GM13977 (cell line): Measurements from ENCODE around the gene DPF3.
A peak's percentile ranks its signal among the peaks of the same experiment; 100 is the strongest.

Experiments used
- DNase-seq: peaks from one replicate; pipeline ENCODE4 v3.0.0; 2012; ENCODE audit warnings: low spot score
- in situ Hi-C: fragments of 300-500 bp; cut with MboI; formaldehyde crosslinking; loops from one replicate; pipeline ENCODE4 v1.12.0; 2022; ENCODE audit warnings: low sequenced_read_pairs, low pct_unique_long_range_greater_than_20kb, mixed read lengths, inconsistent platforms; ENCODE audit not compliant: unreplicated experiment
- TF ChIP-seq, protein P1 (sequence below): IDR thresholded peaks from 2 replicates; pipeline ENCODE4 v1.5.1; 2012; ENCODE audit warnings: mild to moderate bottlenecking, control low read depth; ENCODE audit not compliant: insufficient read depth; ENCODE audit errors: extremely low read depth, missing control alignments

DPF3 gene

DNA sequence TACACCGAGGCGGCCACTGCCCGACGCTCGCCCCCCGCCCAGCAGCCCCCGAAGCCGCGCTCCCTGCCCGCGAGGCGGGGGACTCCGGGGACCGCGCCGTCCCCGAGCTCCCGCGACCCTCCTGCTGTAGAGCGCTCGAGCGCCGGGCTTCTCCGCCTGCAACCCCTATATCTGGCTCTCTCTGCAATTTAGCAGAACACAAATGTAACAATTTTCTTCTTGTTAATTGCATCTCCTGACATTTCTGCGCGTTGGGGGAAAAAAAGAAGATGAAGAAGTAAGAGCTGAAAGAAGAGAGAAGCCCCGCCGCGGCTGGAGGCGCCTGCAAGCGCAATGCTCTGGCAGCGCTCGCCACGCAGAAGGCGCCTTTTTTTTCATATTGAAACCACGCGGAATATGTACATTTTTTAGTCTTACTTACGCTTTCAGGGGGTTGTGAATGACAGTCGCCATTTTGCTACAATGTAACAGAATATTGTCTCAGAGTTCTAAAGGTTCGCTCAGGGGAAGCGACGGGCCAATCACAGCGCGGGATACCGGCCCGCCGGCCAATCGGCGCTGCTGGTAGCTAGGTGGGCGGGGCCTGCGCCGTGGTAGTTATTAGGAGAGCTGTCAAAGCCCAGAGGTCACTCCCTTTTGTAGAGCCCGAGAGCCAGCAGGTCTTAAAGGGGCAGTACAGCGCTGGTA lies at the start of gene DPF3:
Gene DPF3, minus strand, starts transcription at position 466 of the 687 bp plus-strand sequence. Its CDS starts 13 bp downstream, at position 453.
- TF ChIP-seq, protein P1, sequence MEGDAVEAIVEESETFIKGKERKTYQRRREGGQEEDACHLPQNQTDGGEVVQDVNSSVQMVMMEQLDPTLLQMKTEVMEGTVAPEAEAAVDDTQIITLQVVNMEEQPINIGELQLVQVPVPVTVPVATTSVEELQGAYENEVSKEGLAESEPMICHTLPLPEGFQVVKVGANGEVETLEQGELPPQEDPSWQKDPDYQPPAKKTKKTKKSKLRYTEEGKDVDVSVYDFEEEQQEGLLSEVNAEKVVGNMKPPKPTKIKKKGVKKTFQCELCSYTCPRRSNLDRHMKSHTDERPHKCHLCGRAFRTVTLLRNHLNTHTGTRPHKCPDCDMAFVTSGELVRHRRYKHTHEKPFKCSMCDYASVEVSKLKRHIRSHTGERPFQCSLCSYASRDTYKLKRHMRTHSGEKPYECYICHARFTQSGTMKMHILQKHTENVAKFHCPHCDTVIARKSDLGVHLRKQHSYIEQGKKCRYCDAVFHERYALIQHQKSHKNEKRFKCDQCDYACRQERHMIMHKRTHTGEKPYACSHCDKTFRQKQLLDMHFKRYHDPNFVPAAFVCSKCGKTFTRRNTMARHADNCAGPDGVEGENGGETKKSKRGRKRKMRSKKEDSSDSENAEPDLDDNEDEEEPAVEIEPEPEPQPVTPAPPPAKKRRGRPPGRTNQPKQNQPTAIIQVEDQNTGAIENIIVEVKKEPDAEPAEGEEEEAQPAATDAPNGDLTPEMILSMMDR, result no peak
- DNase-seq, result peak; percentile 97
- in situ Hi-C loops, result no loop called here

DNA sequence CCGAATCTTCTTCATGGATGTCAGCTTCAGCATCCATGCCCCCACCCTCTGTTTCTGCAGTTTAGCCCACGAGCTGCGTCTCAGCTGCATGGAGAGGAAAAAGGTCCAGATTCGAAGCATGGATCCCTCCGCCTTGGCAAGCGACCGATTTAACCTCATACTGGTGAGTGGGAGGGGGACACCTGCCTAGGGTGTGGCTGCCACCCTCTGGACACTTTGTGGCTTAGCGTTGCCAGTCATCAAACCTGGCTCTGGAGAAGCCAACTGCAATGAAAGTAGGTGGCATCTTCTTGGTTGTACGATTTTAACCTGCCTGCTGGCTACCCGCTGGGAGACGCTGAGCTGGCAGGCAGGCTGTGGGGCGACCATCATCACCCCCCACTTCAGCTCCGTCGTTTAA lies 49.0 kb upstream of the DPF3 start:
- TF ChIP-seq, protein P1, result no peak
- no peak for DNase-seq
- in situ Hi-C loops, result no loop called here

DNA sequence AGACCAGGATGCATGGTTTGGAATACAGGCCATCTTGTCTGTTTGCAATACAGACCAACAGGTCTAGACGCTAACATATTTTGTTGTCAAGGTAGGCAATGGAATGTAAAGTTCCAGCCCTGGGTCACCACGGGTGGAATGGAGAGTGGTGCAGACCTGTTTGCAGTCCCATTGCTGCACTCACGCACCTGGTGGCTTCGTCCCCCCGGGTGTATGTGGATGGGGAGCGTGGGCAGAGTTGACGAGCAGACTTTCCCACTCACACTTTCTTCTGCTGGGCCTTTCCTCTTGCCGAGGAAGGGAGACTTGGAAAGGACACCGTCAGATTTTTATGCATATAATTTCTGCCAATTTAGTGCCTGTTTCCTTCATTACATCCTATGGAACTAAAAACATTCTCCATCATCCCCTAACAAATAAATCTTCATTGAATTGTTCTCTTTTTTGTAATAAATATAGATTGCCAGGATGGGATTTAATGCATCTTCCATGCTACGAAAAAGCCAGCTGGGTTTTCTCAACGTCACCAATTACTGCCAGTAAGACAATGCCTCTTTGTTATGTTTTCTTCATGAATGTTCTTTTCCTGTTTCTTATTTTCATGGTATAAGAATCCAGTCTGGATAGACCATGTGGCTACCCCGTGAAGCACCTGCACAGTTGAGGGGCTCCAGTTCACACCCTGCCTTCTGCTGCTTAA lies 47.5 kb upstream of the DPF3 start:
- TF ChIP-seq, protein P1, result no peak
- in situ Hi-C loops, result no loop called here
- DNase-seq, result no peak

DNA sequence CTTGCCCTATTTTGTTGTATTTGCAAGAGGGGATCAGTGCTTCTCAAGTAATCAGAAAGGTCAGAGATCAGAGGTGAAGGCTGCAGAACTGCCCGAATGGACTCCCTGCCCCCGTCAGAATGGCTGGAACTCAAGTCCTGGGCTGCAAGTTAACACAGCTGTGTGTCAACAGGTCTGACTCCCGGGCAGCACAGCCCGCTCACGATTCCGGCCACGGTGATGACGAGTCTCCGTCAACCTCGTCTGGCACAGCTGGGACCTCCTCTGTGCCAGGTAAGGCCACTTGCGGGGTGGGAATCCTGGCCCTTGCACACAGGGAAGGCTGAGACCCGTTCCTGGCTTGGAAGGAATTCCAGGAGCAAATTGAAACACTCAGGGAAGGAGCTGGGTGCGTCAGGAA lies 45.7 kb upstream of the DPF3 start:
- in situ Hi-C loops, result no loop called here
- TF ChIP-seq, protein P1, result no peak
- no peak for DNase-seq

DNA sequence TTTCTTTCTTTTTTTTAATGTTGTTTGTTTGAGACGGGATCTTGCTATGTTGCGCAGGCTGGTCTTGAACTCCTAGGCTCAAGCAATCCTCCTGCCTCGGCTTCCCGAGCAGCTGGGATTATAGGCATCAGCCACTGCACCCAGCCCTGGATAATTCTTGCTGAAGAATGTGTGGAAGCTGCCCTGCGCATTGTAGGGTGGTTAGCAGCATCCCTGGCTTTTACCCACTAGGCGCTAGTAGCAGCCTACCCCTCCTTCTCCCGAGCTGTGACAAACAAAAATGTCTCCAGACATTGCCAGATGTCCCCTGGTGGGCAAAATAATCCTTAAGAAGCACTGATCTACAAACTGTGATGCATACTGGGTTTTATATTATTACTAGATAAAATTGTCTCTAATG lies 39.0 kb upstream of the DPF3 start:
- DNase-seq, result no peak
- in situ Hi-C loops, result no loop called here
- TF ChIP-seq, protein P1, result no peak

DNA sequence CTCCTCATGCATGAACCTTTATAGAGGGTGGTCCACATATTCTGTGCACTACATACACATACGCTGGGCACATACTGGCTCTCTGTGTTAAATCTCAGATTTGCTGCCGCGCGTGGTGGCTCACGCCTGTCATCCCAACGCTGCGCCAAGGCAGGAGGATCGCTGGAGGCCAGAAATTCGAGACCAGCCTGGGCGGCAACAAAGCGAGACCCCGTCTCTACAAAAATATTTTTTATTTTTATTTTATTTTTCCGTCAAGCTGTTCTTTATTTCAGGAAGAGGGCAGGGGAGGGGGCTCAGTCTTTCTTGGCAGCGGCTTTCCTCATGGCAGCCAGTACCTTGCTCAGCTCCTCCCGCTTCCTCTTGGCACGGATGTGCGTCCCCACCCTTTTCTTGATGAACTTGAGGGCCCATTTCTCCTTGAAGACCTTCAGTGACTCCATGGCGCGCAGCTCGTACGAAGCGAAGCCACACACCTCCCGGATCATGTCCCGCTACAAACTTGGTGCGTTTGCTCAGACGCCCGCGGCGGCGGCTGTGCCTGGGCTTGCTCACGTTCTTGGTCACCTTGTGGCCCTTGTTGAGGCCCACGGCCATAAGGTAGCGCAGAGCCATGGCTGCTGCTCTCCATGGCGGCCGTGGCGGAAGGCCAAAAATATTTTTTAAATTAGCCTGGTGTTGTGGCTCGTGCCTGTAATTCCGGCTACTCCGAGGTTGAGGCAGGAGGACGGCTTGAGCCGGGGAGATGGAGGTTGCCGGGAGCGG lies 35.6 kb upstream of the DPF3 start:
- DNase-seq, result no peak
- in situ Hi-C loops, result no loop called here

More for the DNA sequence above, 35.6 kb upstream of the DPF3 start:
- TF ChIP-seq, protein P1, result no peak
